Heart left ventricle (tissue), 16 donors: ENCODE data around the gene KCP. TPM values are rescaled to one million over a fixed set of nuclear protein-coding genes. Genes with fewer than 3 reads are reported as not detected.

Source experiments
- ATAC-seq, 4 donors: fragments of 200-7000 bp; cut with Tn5 transposase; one replicate each; pipeline ENCODE4 v1.9.1; 2020 to 2022; ENCODE audit warnings: moderate library complexity in 4 of 4, mild to moderate bottlenecking in 3 of 4, moderate number of reproducible peaks in 1 of 4
- DNase-seq, 5 donors: peaks; one replicate each; pipeline ENCODE4 v3.0.0-alpha.2; 2020
- H3K27ac ChIP-seq, 12 donors: fragments of 200-600 bp; sonication (generic) in 4 of 12; one replicate each; pipeline versions ENCODE4 v1.5.0 to v1.8.0; 2016 to 2022; ENCODE audit warnings: mild to moderate bottlenecking in 2 of 12
- H3K27me3 ChIP-seq, 9 donors: fragments of 200-600 bp; sonication (generic) in 2 of 9; one replicate each; pipeline versions ENCODE4 v1.5.1 to v1.8.0; 2016 to 2022; ENCODE audit warnings: mild to moderate bottlenecking in 3 of 9
- H3K36me3 ChIP-seq, 9 donors: fragments of 200-600 bp; sonication (generic) in 2 of 9; one replicate each; pipeline versions ENCODE4 v1.5.0 to v1.8.0; 2018 to 2022; ENCODE audit warnings: mild to moderate bottlenecking in 2 of 9
- H3K4me1 ChIP-seq, 12 donors: fragments of 200-600 bp; sonication (generic) in 4 of 12; one replicate each; pipeline versions ENCODE4 v1.5.0 to v1.8.0; 2016 to 2022; ENCODE audit warnings: mild to moderate bottlenecking in 3 of 12
- H3K4me3 ChIP-seq, 12 donors: fragments of 200-600 bp; sonication (generic) in 4 of 12; one replicate each; pipeline versions ENCODE4 v1.5.0 to v1.8.0; 2017 to 2022; ENCODE audit warnings: mild to moderate bottlenecking in 9 of 12, moderate library complexity in 4 of 12
- H3K9me3 ChIP-seq, 12 donors: fragments of 200-600 bp; sonication (generic) in 4 of 12; one replicate each; pipeline versions ENCODE4 v1.5.0 to v1.8.0; 2016 to 2022; ENCODE audit warnings: mild to moderate bottlenecking in 1 of 12
- CTCF ChIP-seq, 12 donors: fragments of 200-600 bp; sonication (generic) in 4 of 12; IDR thresholded peaks; one replicate each; pipeline versions ENCODE4 v1.5.0 to v1.8.0; 2018 to 2022; ENCODE audit warnings: antibody characterized with exemption in 12 of 12, mild to moderate bottlenecking in 5 of 12
- POLR2A ChIP-seq, 2 donors: fragments of 450-650 bp; IDR thresholded peaks; one replicate each; pipeline ENCODE4 v1.6.1; 2017; ENCODE audit warnings: antibody characterized with exemption in 2 of 2, mild to moderate bottlenecking in 2 of 2, moderate library complexity in 2 of 2
- WGBS, 4 donors: extraction: QIAGEN DNeasy Blood & Tissue Kit in 2 of 4; methylation state at CpG; one replicate each; pipeline versions ENCODE4 v1.1.5 to v1.1.7; 2013 to 2018; 5-methylcytosine and 5-hydroxymethylcytosine counted together
- intact Hi-C, 10 donors: fragments of 100-400 bp; cut with DNase I; formaldehyde crosslinking; loops; one replicate each; pipeline versions ENCODE4 v1.11.1 to v1.14.2; 2022
- polyA plus RNA-seq, 2 donors: library from polyadenylated mRNA; stranded (reverse); fragments of 200-250 nt; gene quantifications; one replicate each; pipeline ENCODE4 v1.2.3, GENCODE V29; 2013
- total RNA-seq, 9 donors: library from RNA; depleted of rRNA in 2 of 9; stranded (reverse); fragments of >200 nt in 2 of 9; fragmentation: NEBNext Ultra II Directional in 3 of 9; extraction: Animal tissue kit (Norgen Biotek cat#: 25700) in 3 of 9; gene quantifications; one replicate each; pipeline versions ENCODE4 v1.1.0 to v1.2.4, GENCODE V29; 2016 to 2023
- donor health status: ischemic (EF 13 %, LVEDD 7.1; RV severe dilation, severe dysfunction).
- donor health status: healthy with polysubstance abuse.
- donor health status: DM: no; HTN: yes; CAD: no.
- donor health status: DM: no; HTN: no; CAD: no.
- donor health status: ischemic (EF 25% LVEDD 6.9; RV normal size, moderate dysfunction).
- donor health status: ischemic (EF 25% LVEDD 5.7; RV mildly dilated, moderate dysfunction).
- donor health status: healthy.
- donor health status: DM: yes; HTN: yes; CAD: no.
- donor health status: ischemic (EF 35%, LVEDD 5.7; RV mildly dilated, moderate dysfunction).
- donor health status: nonischemic (EF 11% LVEDD 7.7; RV severe dilation, severe dysfunction).
- donor health status: DM: yes; HTN: yes; CAD: no.
- donor health status: PGD.
- donor health status: ischemic (EF 29% LVEDD 5.4; RV normal size, mild dysfunction).
- donor health status: nonischemic (EF 23%, LVEDD 6.1; RV moderate dilation, normal function).

The KCP gene
- total and polyA plus RNA-seq, 11 donors: 0.14 to 1.3 (median 0.29) TPM; not detected in 1

- Histone ChIP-seq H3K4me3 (no peak overlapping the region), H3K27ac (no peak overlapping the region), H3K9me3 (no peaks in the 10 kb centered on the region), H3K27me3 (peaks cover 0 to 21% (median 13%) of the 10 kb centered on the region in 9 donors), H3K4me1 (peaks cover 0 to 11% (median 0%) of the 10 kb centered on the region in 12 donors), H3K36me3 (no peaks in the 10 kb centered on the region)
- intact Hi-C loops: loop anchor here in 2 of 10 donors (10.0 kb wide), 2 partner anchors 283 to 413 kb away; partner anchors contain the start of gene METTL2B (in 1 of the 2)
- 77 to 90% (median 88%) methylated on average over 7 of the region's 7 CpGs for WGBS, 4 donors
- TF ChIP-seq CTCF (IDR thresholded peaks at IDR 0.05) (no peak), POLR2A (IDR thresholded peaks at IDR 0.05) (no peak)
- ATAC-seq: no peak
- DNase-seq: no peak
Observed at GRCh38 chr7:128888039-128888755, 22.3 kb downstream of the KCP start.

GRCh38 chr7:128887169-128888038 is 23.1 kb downstream of the KCP start:
- peaks cover 0 to 21% (median 13%) of the 10 kb centered on the region in 9 donors for H3K27me3 ChIP-seq
- TF ChIP-seq CTCF (IDR thresholded peaks at IDR 0.05): no peak
- no peak for TF ChIP-seq POLR2A (IDR thresholded peaks at IDR 0.05)
- no peak overlapping the region for H3K4me3 ChIP-seq
- intact Hi-C loops: loop anchor here in 2 of 10 donors (10.0 kb wide), 2 partner anchors 283 to 413 kb away; partner anchors contain the start of gene METTL2B (in 1 of the 2)
- no peaks in the 10 kb centered on the region for H3K9me3 ChIP-seq
- 83 to 95% (median 85%) methylated on average over 7 of the region's 7 CpGs for WGBS, 4 donors
- no peaks in the 10 kb centered on the region for H3K36me3 ChIP-seq
- DNase-seq: peak in 2 of 5 donors; percentile 9 to 32
- H3K27ac ChIP-seq: no peak overlapping the region
- peaks cover 0 to 11% (median 0%) of the 10 kb centered on the region in 12 donors for H3K4me1 ChIP-seq
- ATAC-seq: no peak

GRCh38 chr7:128886391-128887168 is 23.9 kb downstream of the KCP start:
- intact Hi-C loops: loop anchor here in 2 of 10 donors (10.0 kb wide), 2 partner anchors 282 to 412 kb away; partner anchors contain the start of gene METTL2B (in 1 of the 2)
- 52 to 75% (median 64%) methylated on average over 11 to 14 of the region's 14 CpGs for WGBS, 4 donors
- H3K27me3 ChIP-seq: peaks cover 0 to 21% (median 11%) of the 10 kb centered on the region in 9 donors
- TF ChIP-seq POLR2A (IDR thresholded peaks at IDR 0.05): no peak
- no peak for TF ChIP-seq CTCF (IDR thresholded peaks at IDR 0.05)
- DNase-seq (peak in 2 of 5 donors; percentile 11 to 51), ATAC-seq (no peak)
- no peak overlapping the region for H3K4me3 ChIP-seq
- no peak overlapping the region for H3K27ac ChIP-seq
- H3K9me3 ChIP-seq: no peaks in the 10 kb centered on the region
- H3K4me1 ChIP-seq: peaks cover 0 to 11% (median 0%) of the 10 kb centered on the region in 12 donors
- H3K36me3 ChIP-seq: no peaks in the 10 kb centered on the region
